OCI-LY1 (cell line): Measurements from ENCODE around the gene HCRT.

ENCODE experiments used
- CTCF ChIP-seq: fragments of 200-600 bp; sonication (generic), shearing (Covaris generic); IDR thresholded peaks from 2 replicates; pipeline ENCODE4 v1.5.1; 2017; ENCODE audit warnings: mild to moderate bottlenecking, antibody characterized with exemption, low read length, moderate library complexity, mixed read lengths
- EZH2 ChIP-seq: fragments of 200-600 bp; sonication (generic), shearing (Covaris generic); IDR thresholded peaks from 2 replicates; pipeline ENCODE4 v1.8.0; 2017; ENCODE audit warnings: borderline replicate concordance, mixed run types, mild to moderate bottlenecking, antibody characterized with exemption, low read length, moderate library complexity, mixed read lengths

- no peak for TF ChIP-seq CTCF
- no peak for TF ChIP-seq EZH2
Observed at GRCh38 chr17:42166196-42166763, 19.0 kb downstream of the HCRT start.
